ENCODE measurements around the gene GABRR3. TPM values are rescaled to one million over a fixed set of nuclear protein-coding genes. Genes with fewer than 3 reads are reported as not detected.

The GABRR3 gene
- total RNA-seq, 1 donor: not detected

DNA sequence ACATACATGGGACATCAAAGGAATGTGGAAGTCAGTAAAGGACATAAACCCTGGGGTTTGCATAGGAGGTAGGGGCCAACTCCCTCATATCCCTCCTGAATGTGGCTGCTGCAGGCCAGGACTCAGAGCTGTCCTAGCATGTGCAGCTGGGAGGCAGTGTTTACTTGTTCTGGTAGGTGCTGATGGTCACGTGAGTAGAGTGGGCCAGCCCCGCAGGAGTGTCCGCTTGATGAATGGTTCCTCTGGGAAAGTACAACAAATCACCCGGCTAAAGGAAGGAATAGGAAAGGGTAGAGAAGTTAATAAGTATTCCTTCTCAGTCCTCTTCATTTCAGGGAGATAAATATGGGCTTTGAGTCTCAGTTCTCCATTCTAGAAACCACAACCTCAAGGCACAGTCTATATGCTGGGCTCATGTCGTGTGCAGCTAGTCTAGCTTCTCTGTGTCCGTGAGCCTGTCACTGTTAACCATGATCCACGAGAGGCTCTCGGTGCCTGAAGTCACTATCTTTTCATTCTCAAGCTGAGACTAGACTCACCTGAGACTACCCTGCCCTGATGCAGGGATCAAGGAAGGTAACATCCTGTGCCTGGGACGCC is 80.8 kb downstream of the GABRR3 start:
- TF ChIP-seq, protein P1, sequence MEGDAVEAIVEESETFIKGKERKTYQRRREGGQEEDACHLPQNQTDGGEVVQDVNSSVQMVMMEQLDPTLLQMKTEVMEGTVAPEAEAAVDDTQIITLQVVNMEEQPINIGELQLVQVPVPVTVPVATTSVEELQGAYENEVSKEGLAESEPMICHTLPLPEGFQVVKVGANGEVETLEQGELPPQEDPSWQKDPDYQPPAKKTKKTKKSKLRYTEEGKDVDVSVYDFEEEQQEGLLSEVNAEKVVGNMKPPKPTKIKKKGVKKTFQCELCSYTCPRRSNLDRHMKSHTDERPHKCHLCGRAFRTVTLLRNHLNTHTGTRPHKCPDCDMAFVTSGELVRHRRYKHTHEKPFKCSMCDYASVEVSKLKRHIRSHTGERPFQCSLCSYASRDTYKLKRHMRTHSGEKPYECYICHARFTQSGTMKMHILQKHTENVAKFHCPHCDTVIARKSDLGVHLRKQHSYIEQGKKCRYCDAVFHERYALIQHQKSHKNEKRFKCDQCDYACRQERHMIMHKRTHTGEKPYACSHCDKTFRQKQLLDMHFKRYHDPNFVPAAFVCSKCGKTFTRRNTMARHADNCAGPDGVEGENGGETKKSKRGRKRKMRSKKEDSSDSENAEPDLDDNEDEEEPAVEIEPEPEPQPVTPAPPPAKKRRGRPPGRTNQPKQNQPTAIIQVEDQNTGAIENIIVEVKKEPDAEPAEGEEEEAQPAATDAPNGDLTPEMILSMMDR (IDR thresholded peaks at IDR 0.05; ENCODE audit: insufficient read depth, low read depth, low read length): no peak
- no peak overlapping the region for H3K4me3 ChIP-seq (ENCODE audit: low read depth, low read length)
- no peak for DNase-seq (ENCODE audit: low read depth)

DNA sequence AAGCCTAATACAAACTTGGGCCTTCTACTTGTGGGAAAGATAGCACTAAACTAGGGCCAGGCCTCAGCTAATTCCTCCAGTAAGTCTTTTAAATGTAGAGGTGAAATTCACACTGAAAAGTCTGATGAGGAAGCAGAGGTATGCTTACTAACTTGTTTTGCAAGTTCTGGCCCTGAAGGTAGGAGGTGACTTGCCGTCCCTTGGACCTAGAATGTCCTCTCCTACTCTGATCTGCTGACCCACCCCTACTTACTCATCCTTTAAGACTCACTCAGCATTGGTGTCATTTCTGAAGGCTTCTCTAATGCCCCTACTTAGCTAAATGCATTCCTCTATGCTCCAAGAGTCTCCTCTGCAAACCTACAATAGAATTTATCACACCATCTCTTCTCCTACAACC is 82.2 kb downstream of the GABRR3 start:
- no peak overlapping the region for H3K4me3 ChIP-seq (ENCODE audit: low read depth, low read length)
- no peak for DNase-seq (ENCODE audit: low read depth)
- TF ChIP-seq, protein P1 (IDR thresholded peaks at IDR 0.05; ENCODE audit: insufficient read depth, low read depth, low read length): no peak

DNA sequence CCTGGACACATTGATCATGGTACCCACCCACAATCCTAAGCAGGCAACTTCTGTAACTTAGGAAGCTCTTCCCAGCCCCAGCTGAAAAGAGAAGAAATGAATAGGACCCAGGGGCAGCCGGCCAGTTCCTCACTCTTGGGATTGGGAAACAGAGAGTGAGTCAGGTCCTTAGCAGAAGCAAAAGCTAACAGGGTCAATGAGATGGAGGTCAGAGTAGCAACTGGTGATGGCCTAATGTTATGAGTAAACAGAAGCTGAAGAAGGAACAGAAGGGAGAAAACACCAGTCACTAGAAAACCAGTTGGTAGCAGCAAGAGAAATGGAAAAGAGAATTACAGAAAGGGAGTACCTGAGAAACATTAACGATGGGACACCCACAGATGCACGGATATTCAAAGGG is 82.8 kb downstream of the GABRR3 start:
- DNase-seq (ENCODE audit: low read depth): peak; percentile 87
- H3K4me3 ChIP-seq (ENCODE audit: low read depth, low read length): no peak overlapping the region
- TF ChIP-seq, protein P1 (IDR thresholded peaks at IDR 0.05; ENCODE audit: insufficient read depth, low read depth, low read length): no peak

DNA sequence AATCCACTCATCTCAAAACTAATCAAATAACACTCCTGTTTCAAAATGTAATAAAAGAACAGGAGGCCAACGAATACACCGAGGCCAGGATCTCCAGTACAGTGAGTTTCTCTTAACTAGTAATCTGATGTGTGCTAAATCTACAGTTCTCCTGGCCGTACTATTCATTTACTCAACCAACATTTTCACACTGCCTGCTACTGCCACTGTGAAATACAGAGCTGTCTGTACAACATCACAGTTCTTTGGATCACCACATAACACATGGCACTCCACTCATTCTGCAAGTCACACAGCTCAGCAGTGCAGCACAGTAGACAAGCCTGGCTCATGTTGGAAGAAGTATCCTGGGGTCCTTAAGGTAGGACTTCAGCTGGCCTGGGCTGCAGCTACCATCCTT is 84.8 kb downstream of the GABRR3 start:
- TF ChIP-seq, protein P1 (IDR thresholded peaks at IDR 0.05; ENCODE audit: insufficient read depth, low read depth, low read length): no peak
- no peak overlapping the region for H3K4me3 ChIP-seq (ENCODE audit: low read depth, low read length)
- DNase-seq (ENCODE audit: low read depth): no peak

DNA sequence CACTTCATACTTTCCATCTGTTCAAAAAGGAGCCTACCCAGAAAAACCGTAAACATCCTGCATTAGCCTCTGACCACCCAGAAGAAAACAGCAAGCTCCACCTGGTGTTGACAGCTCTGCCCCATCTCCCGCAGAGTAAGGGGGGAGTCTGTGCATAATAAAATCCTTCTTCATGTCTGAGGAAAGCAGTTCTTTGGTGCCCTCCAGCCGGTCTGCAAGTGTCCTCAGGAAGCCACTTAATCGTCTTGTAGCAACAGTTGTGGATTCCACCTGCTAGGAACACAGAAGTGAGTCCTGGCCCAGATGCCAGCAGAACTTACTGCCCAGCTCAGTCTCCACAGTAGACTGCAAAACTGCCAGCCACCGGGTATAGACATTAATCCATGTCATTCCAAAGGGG is 85.4 kb downstream of the GABRR3 start:
- TF ChIP-seq, protein P1 (IDR thresholded peaks at IDR 0.05; ENCODE audit: insufficient read depth, low read depth, low read length): no peak
- DNase-seq (ENCODE audit: low read depth): no peak
- no peak overlapping the region for H3K4me3 ChIP-seq (ENCODE audit: low read depth, low read length)

DNA sequence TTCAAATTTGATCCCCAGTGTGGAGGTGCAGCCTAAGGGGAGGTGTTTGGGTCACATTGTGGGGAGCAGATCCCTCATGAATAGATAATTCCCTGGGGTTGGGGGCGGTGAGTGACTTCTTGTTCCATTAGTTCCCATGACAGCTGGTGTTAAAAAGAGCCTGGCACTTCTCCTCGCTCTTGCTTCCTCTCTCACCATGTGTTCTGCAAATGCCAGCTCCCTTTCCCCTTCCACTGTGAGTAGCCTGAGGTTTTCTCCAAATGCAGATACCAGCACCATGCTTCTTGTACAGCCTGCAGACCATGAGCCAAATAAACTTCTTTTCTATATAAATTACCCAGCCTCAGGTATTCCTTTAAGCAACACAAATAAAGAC is 86.0 kb downstream of the GABRR3 start:
- no peak overlapping the region for H3K4me3 ChIP-seq (ENCODE audit: low read depth, low read length)
- no peak for DNase-seq (ENCODE audit: low read depth)
- TF ChIP-seq, protein P1 (IDR thresholded peaks at IDR 0.05; ENCODE audit: insufficient read depth, low read depth, low read length): no peak
